HG02973 (cell line): ENCODE measurements around the gene PIGP.
"Not testable (repeated sequence)": the region's sequence is repeated elsewhere in the genome, so short reads cannot be mapped to it uniquely, and the experiment has no call there.

Source experiments
- ATAC-seq: cut with Tn5 transposase; IDR thresholded peaks from one replicate; pipeline ENCODE4 v1.9.1; 2021; ENCODE audit warnings: moderate library complexity; ENCODE audit not compliant: unreplicated experiment

Gene PIGP

DNA sequence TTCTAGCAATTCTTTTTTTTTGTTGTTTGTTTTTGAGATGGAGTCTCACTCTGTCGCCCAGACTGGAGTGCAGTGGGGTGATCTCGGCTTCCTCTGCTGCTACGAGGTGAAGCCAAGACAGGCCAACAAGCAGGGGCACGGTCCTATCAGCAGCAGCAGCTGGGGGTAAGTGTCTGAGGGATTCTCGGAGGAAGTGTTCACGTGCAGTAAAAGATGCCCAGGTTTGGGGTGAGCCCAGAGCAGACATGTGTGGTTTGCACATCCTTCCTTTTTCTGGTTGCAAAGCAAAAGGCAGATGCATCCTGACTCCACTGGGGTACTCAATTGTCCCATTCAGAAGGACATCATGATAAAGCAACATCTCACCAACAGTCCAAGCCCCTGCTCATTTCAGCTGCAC is 27.7 kb downstream of the PIGP start:
- no peak for ATAC-seq

- ATAC-seq, result no peak
Measured at GRCh38 chr21:37044643-37045042, 28.2 kb downstream of the PIGP start.

DNA sequence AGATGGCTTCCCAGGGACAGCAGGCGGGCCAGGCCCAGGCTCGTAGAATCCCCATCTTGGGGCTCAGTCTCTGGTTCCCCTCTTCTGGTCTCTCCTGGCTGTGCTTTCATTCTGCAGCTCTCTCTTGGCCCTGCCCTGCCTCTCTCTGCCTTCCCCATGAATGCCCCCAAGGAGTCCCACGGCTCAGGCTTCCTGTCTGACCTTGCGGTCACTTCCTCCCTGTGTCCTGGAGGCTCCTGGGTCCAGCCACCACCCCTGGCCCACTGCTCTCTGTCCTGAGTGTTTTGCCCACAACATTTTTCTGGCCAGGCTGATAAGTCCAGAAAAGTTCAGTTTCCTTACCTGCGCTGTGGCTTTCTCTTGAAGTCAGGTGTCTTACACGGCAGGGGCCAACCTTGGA is 29.1 kb downstream of the PIGP start:
- no peak for ATAC-seq

DNA sequence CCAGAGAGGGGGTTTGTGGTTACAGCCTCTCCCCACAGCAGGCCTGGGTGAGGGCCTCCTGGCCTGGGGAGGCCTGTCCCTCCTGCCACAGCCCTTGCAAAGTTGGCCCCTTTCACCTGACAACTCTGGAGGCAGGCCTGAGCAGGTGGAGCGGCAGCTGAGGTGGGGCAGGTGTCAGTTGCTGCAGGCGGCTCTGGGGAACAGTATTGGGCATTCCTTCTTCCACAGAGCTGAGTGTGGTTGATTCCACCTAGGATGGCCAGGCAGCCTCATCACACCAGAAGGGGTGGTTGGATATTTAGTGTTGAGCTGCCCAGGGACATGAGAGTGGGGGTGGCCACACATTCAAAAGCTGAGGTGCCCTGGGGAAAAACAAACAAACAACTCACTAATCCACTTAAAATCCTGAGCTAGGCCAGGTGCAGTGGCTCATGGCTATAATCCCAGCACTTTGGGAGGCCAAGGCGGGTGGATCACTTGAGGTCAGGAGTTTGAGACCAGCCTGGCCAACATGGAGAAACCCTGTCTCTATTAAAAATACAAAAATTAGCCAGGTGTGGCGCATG is 31.1 kb downstream of the PIGP start:
- ATAC-seq, result no peak

GRCh38 chr21:37040212-37040611 is 32.7 kb downstream of the PIGP start:
- ATAC-seq, result no peak

DNA sequence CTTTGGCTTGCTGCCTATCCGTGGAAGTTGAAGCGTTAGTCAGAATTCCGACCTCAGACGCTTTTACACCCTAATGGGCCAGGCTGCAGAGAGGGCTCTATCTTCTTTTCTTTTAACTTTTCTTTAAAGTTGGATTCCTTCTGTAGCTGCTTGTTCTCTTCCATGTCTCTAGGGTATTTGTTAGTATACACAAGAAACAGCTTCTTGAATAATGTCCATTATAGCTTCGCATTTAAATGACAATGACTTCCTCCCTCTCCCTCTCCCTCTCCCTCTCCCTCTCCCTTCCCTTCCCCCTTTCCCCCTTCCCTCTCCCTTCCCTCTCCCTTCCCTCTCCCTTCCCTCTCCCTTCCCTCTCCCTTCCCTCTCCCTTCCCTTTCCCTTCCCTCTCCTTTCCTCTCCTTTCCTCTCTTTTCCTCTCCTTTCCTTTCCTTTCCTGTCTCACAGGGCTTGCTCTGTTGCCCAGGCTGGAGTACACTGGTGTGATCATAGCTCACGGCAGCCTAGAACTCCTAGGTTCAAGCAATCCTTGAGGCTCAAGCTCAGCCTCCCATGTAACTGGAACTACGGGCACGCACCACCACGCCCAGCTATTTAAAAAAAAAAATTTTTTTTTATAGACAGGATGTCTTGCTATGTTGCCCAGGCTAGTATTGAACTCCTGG is 33.3 kb downstream of the PIGP start:
- ATAC-seq, result no peak

DNA sequence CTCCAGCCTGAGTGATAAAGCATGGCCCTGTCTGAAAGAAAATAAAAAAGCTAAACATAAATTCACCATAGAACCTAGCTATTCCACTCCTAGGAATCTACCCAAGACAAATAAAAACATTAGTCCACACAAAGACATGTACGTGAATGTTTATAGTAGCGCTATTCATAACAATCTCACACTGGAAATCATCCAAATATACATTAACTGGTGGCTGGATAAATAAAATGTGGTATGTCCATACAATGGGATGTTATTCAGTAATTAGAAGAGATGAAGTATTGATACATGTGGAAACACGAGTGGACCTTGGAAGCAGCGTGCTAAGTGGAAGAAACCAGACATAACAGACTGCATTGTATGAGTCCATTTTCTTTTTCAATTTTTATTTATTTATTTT is 36.7 kb downstream of the PIGP start:
- ATAC-seq, result no peak

GRCh38 chr21:37034394-37034793 is 38.5 kb downstream of the PIGP start:
- ATAC-seq, result not testable (repeated sequence)

- ATAC-seq, result no peak
Measured at GRCh38 chr21:37032877-37033471, 39.9 kb downstream of the PIGP start.

GRCh38 chr21:37032293-37032692 is 40.6 kb downstream of the PIGP start:
- no peak for ATAC-seq

- ATAC-seq, result no peak
Measured at GRCh38 chr21:37030864-37031263, 42.0 kb downstream of the PIGP start.

GRCh38 chr21:37028570-37028969 is 44.3 kb downstream of the PIGP start:
- no peak for ATAC-seq

DNA sequence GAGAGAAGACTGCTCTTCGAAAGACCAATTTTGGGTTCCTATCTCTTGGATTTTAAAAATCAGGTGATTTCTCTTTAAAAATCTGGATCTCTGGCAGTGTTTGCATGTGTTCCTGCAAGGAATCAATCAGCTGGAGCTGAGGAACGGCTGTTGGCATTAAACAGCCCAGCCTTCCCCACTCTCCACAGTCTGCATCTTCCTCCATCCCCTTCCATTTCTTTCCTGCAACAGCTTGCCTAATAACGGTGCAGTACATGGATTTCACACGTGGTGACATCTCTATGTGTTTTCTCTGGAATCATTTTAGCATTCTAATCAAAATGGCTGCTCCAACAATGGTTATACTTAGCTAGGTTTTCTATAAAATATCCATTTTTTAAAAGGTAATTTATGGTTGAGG is 46.4 kb downstream of the PIGP start:
- no peak for ATAC-seq

- no peak for ATAC-seq
Measured at GRCh38 chr21:37017951-37018679, 54.8 kb downstream of the PIGP start.
